HG02885 (cell line): ENCODE results near the gene STX4.

Source experiments
- ATAC-seq: cut with Tn5 transposase; IDR thresholded peaks from one replicate; pipeline ENCODE4 v1.9.1; 2021; ENCODE audit warnings: mild to moderate bottlenecking; ENCODE audit not compliant: unreplicated experiment, poor library complexity

STX4 gene

DNA sequence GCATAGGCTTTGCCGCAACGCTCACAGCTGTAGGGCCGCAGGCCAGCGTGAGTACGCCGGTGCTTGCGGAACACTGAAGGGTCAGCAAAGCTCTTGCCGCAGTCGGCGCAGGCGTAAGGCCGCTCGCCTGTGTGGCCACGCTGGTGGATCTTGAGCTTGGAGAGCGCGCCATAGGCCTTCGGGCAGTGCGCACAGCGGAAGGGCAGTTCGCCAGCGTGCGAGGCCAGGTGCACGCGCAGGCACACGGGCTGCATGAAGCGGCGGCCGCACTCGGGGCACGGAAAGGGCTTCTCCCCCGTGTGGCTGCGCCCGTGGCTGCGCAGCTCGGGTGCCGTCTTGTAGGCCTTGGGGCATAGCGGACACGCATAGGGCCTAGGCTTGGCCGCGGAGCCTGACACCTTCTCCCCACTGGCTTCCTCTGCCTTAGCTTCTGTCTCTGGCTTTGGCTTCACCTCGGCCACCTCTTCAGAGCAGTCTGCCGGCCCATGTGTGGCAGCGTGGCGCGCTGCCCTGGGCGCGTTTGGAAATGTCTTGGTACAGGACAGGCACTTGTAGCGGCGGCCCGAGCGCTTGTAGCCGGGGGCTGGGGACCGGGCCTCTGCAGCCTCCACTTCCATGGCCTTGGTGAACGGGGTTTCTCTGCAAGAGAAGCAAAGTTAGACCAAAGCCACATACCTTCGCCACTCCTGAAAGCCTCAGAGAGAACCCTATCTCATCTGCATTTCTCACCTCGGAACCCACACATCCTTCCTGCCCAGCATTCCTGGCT, 30.7 kb downstream of the STX4 start:
- ATAC-seq = no peak

DNA sequence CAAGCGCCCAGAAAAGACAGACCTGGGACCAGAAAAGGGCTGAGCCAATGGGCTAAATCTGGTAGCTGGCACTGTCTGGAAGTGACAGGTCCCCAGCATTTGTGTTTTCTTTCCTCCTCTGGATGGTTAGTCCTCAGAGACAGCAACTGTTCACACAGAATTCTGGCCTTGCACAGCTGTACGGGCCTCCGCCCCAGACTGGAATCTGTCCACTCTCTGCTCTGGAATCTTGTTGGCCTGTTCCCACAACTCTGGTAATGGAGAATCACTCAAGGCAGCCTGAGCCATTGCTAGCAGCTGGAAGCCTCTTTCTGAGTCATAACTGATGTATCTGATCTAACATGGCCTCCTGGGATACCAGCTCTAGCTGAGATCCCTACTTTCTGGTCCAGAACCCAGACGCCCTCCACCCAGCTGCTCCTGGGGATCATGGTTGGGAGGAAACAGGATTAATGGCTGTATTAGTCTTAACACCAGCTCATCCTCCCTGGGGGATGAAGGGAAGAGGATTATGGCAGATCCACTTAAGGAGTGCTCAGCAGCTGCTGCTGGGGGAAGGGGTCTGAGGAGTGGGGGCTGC, 31.6 kb downstream of the STX4 start:
- ATAC-seq = no peak

GRCh38 chr16:31067342-31067741, 34.0 kb downstream of the STX4 start:
- ATAC-seq = no peak

DNA sequence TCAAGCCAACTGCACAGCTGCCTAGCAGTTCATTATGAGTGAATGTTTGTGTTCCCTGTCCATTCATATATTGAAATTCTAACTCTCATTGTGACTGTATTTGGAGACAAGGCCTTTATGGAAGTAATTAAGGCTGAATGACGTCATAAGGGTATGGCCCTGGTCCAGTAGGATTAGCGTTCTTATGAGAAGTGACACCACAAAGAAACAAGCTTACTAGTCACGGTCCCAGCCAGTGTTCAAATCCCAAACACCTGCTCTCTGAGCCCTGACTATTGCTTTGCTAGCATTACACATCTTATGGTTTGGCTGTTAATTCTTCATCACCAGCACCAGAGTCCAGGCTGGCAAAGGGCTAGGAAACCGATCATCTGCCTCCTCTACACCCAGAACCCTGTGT, 38.5 kb downstream of the STX4 start:
- ATAC-seq = no peak

- ATAC-seq = peak; percentile 5
Observed at GRCh38 chr16:31072540-31073141, 39.3 kb downstream of the STX4 start.

DNA sequence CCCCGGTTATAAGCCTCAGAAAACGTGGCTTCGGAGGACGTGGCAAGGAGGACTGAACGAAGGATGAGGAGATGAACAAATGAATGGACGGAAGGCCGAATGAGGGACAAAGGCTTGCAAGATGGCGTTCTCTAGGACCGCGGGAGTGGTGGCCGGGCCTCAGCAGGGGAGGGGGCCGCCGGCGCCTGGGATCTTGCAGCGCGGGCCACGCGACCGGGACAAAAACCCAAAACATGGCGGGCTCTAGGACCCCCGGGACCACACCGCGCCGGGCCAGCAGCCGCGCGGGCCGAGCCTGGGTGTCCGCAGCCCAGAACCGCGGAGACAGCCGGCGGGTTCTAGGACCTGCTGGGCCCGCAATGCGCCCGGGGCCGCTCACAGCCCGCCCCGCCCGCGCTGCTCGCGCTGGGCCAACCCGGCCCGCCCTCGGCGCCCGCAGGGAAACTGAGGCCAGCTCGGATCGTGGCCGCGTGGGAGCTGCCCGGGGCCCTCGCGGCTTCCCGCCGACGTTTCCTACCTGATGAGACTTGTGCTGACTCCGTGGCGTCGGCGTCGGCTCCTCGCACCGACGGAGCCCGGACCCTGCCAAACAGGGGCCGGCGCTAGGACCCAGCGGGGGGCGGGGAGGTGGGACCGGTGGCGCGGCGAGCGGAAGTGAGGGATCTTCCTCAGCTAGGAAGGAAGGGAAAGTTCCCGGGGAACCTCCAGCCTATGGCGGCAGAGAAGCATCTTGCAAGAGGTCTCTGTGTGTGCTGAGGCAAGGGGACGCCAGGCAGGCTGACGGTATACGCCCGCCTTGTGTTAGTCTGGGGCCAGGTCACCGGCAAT, 40.0 kb downstream of the STX4 start:
- ATAC-seq = peak; percentile 55

GRCh38 chr16:31073970-31074813, 40.8 kb downstream of the STX4 start, which contains the start of the genes ZNF646 and ZNF668:
Gene ZNF646 (plus strand): TSS chr16:31074422. CDS start chr16:31076325, 1,903 bp downstream.
Gene ZNF668 (minus strand): TSS chr16:31074240. CDS start chr16:31064459, 9,781 bp downstream.
- peak; percentile 71 for ATAC-seq

DNA sequence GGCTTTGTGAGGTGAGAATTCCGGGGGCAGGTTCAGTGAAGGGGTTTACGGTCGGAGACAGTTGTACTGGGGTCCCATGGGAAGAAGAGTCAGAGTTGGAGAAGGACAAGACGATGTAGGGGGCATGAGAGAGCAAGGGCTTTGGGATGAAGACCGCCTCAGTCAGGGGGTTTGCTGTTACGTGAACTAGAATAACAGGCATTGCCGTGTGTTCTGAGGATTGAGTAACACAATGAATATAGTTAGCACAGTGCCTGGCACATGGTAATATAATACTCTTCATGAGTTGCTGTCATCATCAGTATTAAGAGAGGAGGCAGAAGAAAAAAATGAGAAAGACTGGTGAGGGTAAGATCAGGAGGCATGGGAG, 41.4 kb downstream of the STX4 start:
- ATAC-seq = no peak

DNA sequence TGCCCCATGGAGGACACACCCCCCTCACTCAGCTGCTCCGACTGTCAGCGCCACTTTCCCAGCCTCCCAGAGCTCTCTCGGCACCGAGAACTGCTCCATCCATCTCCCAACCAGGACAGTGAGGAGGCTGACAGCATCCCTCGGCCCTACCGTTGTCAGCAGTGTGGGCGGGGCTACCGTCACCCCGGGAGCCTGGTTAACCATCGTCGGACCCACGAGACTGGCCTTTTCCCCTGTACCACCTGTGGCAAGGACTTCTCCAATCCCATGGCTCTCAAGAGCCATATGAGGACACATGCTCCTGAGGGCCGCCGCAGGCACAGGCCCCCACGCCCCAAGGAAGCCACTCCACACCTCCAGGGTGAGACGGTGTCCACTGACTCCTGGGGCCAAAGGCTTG, 43.0 kb downstream of the STX4 start:
- no peak for ATAC-seq

- no peak for ATAC-seq
Observed at GRCh38 chr16:31077024-31077423, 43.7 kb downstream of the STX4 start.

DNA sequence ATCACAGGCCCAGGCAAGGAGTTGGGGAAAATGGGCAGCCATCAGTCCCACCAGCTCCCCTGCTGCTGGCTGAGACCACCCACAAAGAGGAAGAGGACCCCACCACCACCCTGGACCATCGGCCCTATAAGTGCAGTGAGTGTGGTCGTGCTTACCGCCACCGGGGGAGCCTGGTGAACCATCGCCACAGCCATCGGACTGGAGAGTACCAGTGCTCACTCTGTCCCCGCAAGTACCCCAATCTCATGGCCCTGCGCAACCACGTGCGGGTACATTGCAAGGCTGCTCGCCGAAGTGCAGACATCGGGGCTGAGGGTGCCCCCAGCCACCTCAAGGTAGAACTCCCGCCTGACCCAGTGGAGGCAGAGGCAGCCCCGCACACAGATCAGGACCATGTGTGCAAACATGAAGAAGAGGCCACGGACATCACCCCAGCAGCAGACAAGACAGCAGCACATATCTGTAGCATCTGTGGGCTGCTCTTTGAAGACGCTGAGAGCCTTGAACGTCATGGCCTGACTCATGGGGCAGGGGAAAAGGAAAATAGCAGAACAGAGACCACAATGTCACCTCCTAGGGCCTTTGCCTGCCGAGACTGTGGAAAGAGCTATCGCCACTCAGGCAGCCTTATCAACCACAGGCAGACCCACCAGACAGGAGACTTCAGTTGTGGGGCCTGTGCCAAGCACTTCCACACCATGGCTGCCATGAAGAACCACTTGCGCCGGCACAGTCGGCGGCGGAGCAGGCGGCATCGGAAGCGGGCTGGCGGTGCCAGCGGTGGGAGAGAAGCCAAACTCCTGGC, 44.4 kb downstream of the STX4 start:
- ATAC-seq = no peak

DNA sequence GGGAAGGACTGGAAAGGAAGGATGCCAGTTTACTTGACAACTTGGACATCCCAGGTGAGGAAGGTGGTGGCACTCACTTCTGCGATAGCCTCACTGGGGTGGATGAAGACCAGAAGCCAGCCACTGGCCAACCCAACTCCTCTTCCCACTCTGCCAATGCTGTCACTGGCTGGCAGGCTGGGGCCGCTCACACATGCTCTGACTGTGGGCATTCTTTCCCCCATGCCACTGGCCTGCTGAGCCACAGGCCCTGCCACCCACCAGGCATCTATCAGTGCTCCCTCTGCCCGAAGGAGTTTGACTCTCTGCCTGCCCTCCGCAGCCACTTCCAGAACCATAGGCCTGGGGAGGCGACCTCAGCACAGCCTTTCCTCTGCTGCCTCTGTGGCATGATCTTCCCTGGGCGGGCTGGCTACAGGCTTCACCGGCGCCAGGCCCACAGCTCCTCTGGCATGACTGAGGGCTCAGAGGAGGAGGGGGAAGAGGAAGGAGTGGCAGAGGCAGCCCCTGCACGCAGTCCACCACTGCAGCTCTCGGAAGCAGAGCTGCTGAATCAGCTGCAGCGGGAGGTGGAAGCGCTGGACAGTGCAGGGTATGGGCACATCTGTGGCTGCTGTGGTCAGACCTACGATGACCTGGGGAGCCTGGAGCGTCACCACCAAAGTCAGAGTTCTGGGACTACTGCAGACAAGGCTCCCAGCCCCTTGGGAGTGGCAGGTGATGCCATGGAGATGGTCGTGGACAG, 45.4 kb downstream of the STX4 start:
- no peak for ATAC-seq

GRCh38 chr16:31079342-31079944, 46.1 kb downstream of the STX4 start:
- ATAC-seq = no peak

GRCh38 chr16:31080035-31080629, 46.8 kb downstream of the STX4 start:
- no peak for ATAC-seq

DNA sequence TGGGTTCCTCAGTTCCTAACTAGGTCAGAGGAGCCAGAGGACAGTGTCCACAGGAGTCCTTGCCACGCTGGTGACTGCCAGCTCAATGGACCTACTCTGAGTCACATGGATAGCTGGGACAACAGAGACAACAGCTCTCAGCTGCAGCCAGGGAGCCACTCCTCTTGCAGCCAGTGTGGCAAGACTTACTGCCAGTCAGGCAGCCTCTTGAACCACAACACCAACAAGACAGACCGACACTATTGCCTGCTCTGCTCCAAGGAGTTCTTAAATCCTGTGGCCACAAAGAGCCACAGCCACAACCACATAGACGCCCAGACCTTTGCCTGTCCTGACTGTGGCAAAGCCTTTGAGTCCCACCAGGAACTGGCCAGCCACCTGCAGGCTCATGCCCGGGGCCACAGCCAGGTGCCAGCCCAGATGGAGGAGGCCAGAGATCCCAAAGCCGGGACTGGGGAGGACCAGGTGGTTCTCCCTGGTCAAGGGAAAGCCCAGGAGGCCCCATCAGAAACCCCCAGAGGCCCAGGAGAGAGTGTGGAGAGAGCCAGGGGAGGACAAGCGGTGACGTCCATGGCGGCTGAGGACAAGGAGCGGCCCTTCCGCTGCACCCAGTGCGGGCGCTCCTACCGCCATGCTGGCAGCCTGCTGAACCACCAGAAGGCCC, 47.5 kb downstream of the STX4 start:
- ATAC-seq = no peak

DNA sequence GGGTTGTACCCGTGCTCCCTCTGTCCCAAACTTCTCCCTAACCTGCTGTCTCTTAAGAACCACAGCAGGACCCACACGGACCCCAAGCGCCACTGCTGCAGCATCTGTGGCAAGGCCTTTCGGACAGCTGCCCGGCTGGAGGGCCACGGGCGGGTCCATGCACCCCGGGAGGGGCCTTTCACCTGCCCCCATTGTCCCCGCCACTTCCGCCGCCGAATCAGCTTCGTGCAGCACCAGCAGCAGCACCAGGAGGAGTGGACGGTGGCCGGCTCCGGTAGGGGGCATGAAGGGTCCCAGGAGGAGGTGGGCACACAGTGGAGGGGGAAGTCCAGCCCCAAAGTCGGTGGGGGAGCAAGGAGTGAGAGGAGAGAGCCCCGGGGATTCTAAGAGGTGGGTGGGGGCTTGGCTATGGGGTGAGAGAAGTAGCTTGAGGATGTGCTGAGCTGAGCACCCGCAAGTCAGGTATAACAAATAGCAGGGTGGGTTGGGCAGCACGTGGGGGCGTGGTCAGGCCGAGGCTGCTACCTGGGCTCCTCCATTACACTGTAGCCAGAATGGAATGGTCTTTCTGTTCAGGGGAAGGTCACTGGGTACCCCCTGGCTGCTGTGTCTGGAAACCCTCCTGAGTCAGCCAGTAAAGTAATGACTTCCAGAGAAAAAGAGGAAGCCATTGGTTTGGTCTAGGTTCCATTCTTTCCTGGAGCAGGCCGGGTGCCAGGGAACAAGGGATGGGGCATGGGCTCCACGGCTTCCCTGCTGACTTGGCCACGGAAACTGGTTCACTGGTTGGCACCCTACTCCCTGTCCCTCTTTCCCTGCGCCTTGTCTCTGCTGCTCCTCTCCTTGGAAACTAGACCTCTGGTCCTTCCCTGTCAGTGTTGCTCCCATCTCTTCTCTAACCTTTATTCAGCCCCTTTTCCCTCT, 48.3 kb downstream of the STX4 start:
- no peak for ATAC-seq
